ENCODE measurements around the gene ZNF787. TPM values are rescaled to one million over a fixed set of nuclear protein-coding genes. Genes with fewer than 3 reads are reported as not detected.

Gene ZNF787
- total and polyA plus RNA-seq, 4 donors, result 2.9 to 23.6 (median 18.8) TPM

- no peaks in the 10 kb centered on the region for H3K9me3 ChIP-seq (ENCODE audit: control insufficient read depth in 4 of 4, low read length in 3 of 4)
- no peak overlapping the region for H3K27ac ChIP-seq (ENCODE audit: low read depth in 1 of 2, low read length in 2 of 2)
- no peaks in the 10 kb centered on the region for H3K36me3 ChIP-seq (ENCODE audit: control insufficient read depth in 4 of 4, insufficient read depth in 3 of 4, low read depth in 1 of 4, low read length in 3 of 4)
- 6% methylated on average over 5 of the region's 5 CpGs for WGBS
- no peak overlapping the region for H3K9ac ChIP-seq (ENCODE audit: low read depth in 1 of 2, low read length in 2 of 2)
- peak; percentile 78 for DNase-seq (ENCODE audit: low spot score)
- no peak overlapping the region for H3K4me3 ChIP-seq (ENCODE audit: low read depth in 1 of 3, low read length in 3 of 3)
- TF ChIP-seq CTCF (IDR thresholded peaks at IDR 0.05; ENCODE audit: low read depth, low read length, missing input control) (peak; percentile 88), ATF3 (IDR thresholded peaks at IDR 0.05) (no peak), YY1 (IDR thresholded peaks at IDR 0.05) (no peak), RAD21 (IDR thresholded peaks at IDR 0.05) (peak; percentile 91 to 93)
- H3K27me3 ChIP-seq (ENCODE audit: control insufficient read depth in 4 of 4, insufficient read depth in 4 of 4, low read length in 3 of 4), result no peaks in the 10 kb centered on the region
- peaks cover 5 to 21% (median 15%) of the 10 kb centered on the region in 4 donors for H3K4me1 ChIP-seq (ENCODE audit: control insufficient read depth in 4 of 4, insufficient read depth in 4 of 4, low read length in 3 of 4)
Observed at GRCh38 chr19:56076498-56076897, 44.6 kb downstream of the ZNF787 start.

GRCh38 chr19:56071151-56071550 is 49.9 kb downstream of the ZNF787 start:
- Histone ChIP-seq H3K27me3 (ENCODE audit: control insufficient read depth in 4 of 4, insufficient read depth in 4 of 4, low read length in 3 of 4) (no peaks in the 10 kb centered on the region), H3K9ac (ENCODE audit: low read depth in 1 of 2, low read length in 2 of 2) (no peak overlapping the region), H3K4me3 (ENCODE audit: low read depth in 1 of 3, low read length in 3 of 3) (no peak overlapping the region), H3K9me3 (ENCODE audit: control insufficient read depth in 4 of 4, low read length in 3 of 4) (no peaks in the 10 kb centered on the region), H3K36me3 (ENCODE audit: control insufficient read depth in 4 of 4, insufficient read depth in 3 of 4, low read depth in 1 of 4, low read length in 3 of 4) (no peaks in the 10 kb centered on the region), H3K27ac (ENCODE audit: low read depth in 1 of 2, low read length in 2 of 2) (peak overlapping the region; percentile 35 to 46), H3K4me1 (ENCODE audit: control insufficient read depth in 4 of 4, insufficient read depth in 4 of 4, low read length in 3 of 4) (peaks cover 3 to 13% (median 9%) of the 10 kb centered on the region in 4 donors)
- 25% methylated on average over 4 of the region's 4 CpGs for WGBS
- peak in 1 of 2 donors; percentile 70 for TF ChIP-seq JUND (IDR thresholded peaks at IDR 0.05)
- TF ChIP-seq, protein P1, sequence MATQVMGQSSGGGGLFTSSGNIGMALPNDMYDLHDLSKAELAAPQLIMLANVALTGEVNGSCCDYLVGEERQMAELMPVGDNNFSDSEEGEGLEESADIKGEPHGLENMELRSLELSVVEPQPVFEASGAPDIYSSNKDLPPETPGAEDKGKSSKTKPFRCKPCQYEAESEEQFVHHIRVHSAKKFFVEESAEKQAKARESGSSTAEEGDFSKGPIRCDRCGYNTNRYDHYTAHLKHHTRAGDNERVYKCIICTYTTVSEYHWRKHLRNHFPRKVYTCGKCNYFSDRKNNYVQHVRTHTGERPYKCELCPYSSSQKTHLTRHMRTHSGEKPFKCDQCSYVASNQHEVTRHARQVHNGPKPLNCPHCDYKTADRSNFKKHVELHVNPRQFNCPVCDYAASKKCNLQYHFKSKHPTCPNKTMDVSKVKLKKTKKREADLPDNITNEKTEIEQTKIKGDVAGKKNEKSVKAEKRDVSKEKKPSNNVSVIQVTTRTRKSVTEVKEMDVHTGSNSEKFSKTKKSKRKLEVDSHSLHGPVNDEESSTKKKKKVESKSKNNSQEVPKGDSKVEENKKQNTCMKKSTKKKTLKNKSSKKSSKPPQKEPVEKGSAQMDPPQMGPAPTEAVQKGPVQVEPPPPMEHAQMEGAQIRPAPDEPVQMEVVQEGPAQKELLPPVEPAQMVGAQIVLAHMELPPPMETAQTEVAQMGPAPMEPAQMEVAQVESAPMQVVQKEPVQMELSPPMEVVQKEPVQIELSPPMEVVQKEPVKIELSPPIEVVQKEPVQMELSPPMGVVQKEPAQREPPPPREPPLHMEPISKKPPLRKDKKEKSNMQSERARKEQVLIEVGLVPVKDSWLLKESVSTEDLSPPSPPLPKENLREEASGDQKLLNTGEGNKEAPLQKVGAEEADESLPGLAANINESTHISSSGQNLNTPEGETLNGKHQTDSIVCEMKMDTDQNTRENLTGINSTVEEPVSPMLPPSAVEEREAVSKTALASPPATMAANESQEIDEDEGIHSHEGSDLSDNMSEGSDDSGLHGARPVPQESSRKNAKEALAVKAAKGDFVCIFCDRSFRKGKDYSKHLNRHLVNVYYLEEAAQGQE (IDR thresholded peaks at IDR 0.05), result peak; percentile 67
- TF ChIP-seq FOXA1 (IDR thresholded peaks at IDR 0.05), result peak; percentile 68
- peak; percentile 78 for TF ChIP-seq ZBTB33 (IDR thresholded peaks at IDR 0.05)
- TF ChIP-seq MAX (IDR thresholded peaks at IDR 0.05), result peak; percentile 81
- peak; percentile 45 for TF ChIP-seq NR2F2 (IDR thresholded peaks at IDR 0.05)
- TF ChIP-seq SP1 (IDR thresholded peaks at IDR 0.05), result peak; percentile 67
- peak; percentile 66 to 91 for TF ChIP-seq HNF4A (conservative IDR thresholded peaks at IDR 0.05)
- peak; percentile 57 for TF ChIP-seq YY1 (IDR thresholded peaks at IDR 0.05)
- no peak for TF ChIP-seq HNF4G (IDR thresholded peaks at IDR 0.05)
- peak in 1 of 2 donors; percentile 61 for TF ChIP-seq EGR1 (IDR thresholded peaks at IDR 0.05; ENCODE audit: low read depth in 2 of 2)
- peak in 1 of 2 donors; percentile 73 for TF ChIP-seq GABPA (IDR thresholded peaks at IDR 0.05 in 1 of 2, conservative IDR thresholded peaks at IDR 0.05 in 1 of 2)
- peak; percentile 47 for TF ChIP-seq CTCF (IDR thresholded peaks at IDR 0.05; ENCODE audit: low read depth, low read length, missing input control)
- no peak for TF ChIP-seq TAF1 (conservative IDR thresholded peaks at IDR 0.05)
- TF ChIP-seq ATF3 (IDR thresholded peaks at IDR 0.05), result no peak
- TF ChIP-seq RAD21 (IDR thresholded peaks at IDR 0.05), result peak; percentile 56 to 59
- peak; percentile 92 to 98 for TF ChIP-seq RXRA (IDR thresholded peaks at IDR 0.05)
- peak; percentile 52 for TF ChIP-seq FOXA2 (IDR thresholded peaks at IDR 0.05)
- no peak for DNase-seq (ENCODE audit: low spot score)

Measured in liver (tissue), 9 donors.